ENCODE results near the gene VILL.

GRCh38 chr3:38029400-38030125 is 39.0 kb downstream of the VILL start, which contains the start of gene PLCD1:
- TF ChIP-seq EZH2 (IDR thresholded peaks at IDR 0.05; ENCODE audit: low read length, missing control alignments) (no peak), CTCF (conservative IDR thresholded peaks at IDR 0.05 in 1 of 2, IDR thresholded peaks at IDR 0.05 in 1 of 2; ENCODE audit: low read depth in 1 of 2, low read length in 2 of 2) (no peak)

All from fibroblast of lung (primary cell).